NK-92 (cell line): ENCODE results near the gene LMCD1.

Experiments used
- DNase-seq: peaks from one replicate; lab custom pipeline; 2025; ENCODE audit not compliant: unreplicated experiment; lab: John Stamatoyannopoulos, UW

Gene LMCD1

GRCh38 chr3:8482960-8483665 lies 18.5 kb upstream of the LMCD1 start:
- no peak for DNase-seq

- no peak for DNase-seq
These were observed 17.0 kb upstream of the LMCD1 start for GRCh38 chr3:8484409-8485140.

GRCh38 chr3:8485141-8485870 lies 16.3 kb upstream of the LMCD1 start:
- no peak for DNase-seq

- DNase-seq, result no peak
These were observed 15.7 kb upstream of the LMCD1 start for GRCh38 chr3:8485943-8486342.

- no peak for DNase-seq
These were observed 15.2 kb upstream of the LMCD1 start for GRCh38 chr3:8486434-8486833.

- DNase-seq, result no peak
These were observed 14.7 kb upstream of the LMCD1 start for GRCh38 chr3:8486936-8487335.

GRCh38 chr3:8488411-8488810 lies 13.2 kb upstream of the LMCD1 start:
- DNase-seq, result no peak

- DNase-seq, result no peak
These were observed 12.7 kb upstream of the LMCD1 start for GRCh38 chr3:8488877-8489276.

GRCh38 chr3:8489278-8489792 lies 12.3 kb upstream of the LMCD1 start:
- DNase-seq, result no peak

- no peak for DNase-seq
These were observed 11.5 kb upstream of the LMCD1 start for GRCh38 chr3:8490079-8490552.

GRCh38 chr3:8491271-8492144 lies 10.1 kb upstream of the LMCD1 start:
- DNase-seq, result no peak

- no peak for DNase-seq
These were observed 8.7 kb upstream of the LMCD1 start for GRCh38 chr3:8492744-8493511.

- no peak for DNase-seq
These were observed 7.9 kb upstream of the LMCD1 start for GRCh38 chr3:8493744-8494143.

- no peak for DNase-seq
These were observed 7.3 kb upstream of the LMCD1 start for GRCh38 chr3:8494327-8494726.

- DNase-seq, result no peak
These were observed 4.0 kb upstream of the LMCD1 start for GRCh38 chr3:8497582-8497981.

GRCh38 chr3:8499181-8499611 lies 2.4 kb upstream of the LMCD1 start:
- DNase-seq, result no peak

- no peak for DNase-seq
These were observed 1.2 kb upstream of the LMCD1 start for GRCh38 chr3:8500319-8500988.

GRCh38 chr3:8500989-8501370 lies 643 bp upstream of the LMCD1 start:
- no peak for DNase-seq

GRCh38 chr3:8503461-8503860 lies 1.8 kb downstream of the LMCD1 start:
- no peak for DNase-seq
